ENCODE results near the gene PIK3R3.
"Not testable (repeated sequence)": the region's sequence is repeated elsewhere in the genome, so short reads cannot be mapped to it uniquely, and the experiment has no call there.

PIK3R3 gene

GRCh38 chr1:46062651-46063319 lies 69.6 kb downstream of the PIK3R3 start:
- DNase-seq = no peak

GRCh38 chr1:46061146-46061545 lies 71.3 kb downstream of the PIK3R3 start:
- DNase-seq = no peak

GRCh38 chr1:46058936-46059335 lies 73.5 kb downstream of the PIK3R3 start:
- DNase-seq = no peak

- no peak for DNase-seq
Observed at GRCh38 chr1:46057781-46058180, 74.6 kb downstream of the PIK3R3 start.

GRCh38 chr1:46057215-46057614 lies 75.2 kb downstream of the PIK3R3 start:
- DNase-seq = not testable (repeated sequence)

- no peak for DNase-seq
Observed at GRCh38 chr1:46056325-46056724, 76.1 kb downstream of the PIK3R3 start.

- no peak for DNase-seq
Observed at GRCh38 chr1:46053734-46054133, 78.7 kb downstream of the PIK3R3 start.

GRCh38 chr1:46044116-46044515 lies 88.3 kb downstream of the PIK3R3 start:
- no peak for DNase-seq

- DNase-seq = no peak
Observed at GRCh38 chr1:46043458-46044017, 88.9 kb downstream of the PIK3R3 start.

- DNase-seq = no peak
Observed at GRCh38 chr1:46041974-46042373, 90.5 kb downstream of the PIK3R3 start.

GRCh38 chr1:46041551-46041950 lies 90.9 kb downstream of the PIK3R3 start:
- no peak for DNase-seq

GRCh38 chr1:46039571-46040052 lies 92.8 kb downstream of the PIK3R3 start:
- DNase-seq = no peak

- peak; percentile 56 for DNase-seq
Observed at GRCh38 chr1:46036894-46037839, 95.3 kb downstream of the PIK3R3 start.

- DNase-seq = no peak
Observed at GRCh38 chr1:46034601-46035516, 97.6 kb downstream of the PIK3R3 start.

- DNase-seq = no peak
Observed at GRCh38 chr1:46030876-46031660, 101.4 kb downstream of the PIK3R3 start.

- DNase-seq = no peak
Observed at GRCh38 chr1:46030074-46030870, 102.2 kb downstream of the PIK3R3 start.

GRCh38 chr1:46027788-46028573 lies 104.4 kb downstream of the PIK3R3 start:
- DNase-seq = no peak

GRCh38 chr1:46026531-46026930 lies 105.9 kb downstream of the PIK3R3 start:
- no peak for DNase-seq

GRCh38 chr1:46021046-46021996 lies 111.1 kb downstream of the PIK3R3 start:
- no peak for DNase-seq

All from SHP77 treated with DMSO at 0.1 percent for 48 hours (cell line).